Neural cell (in vitro differentiated cells): ENCODE measurements around the gene DCUN1D1.

Experiments used
- CTCF ChIP-seq: fragments of 450-650 bp; IDR thresholded peaks from 2 replicates; pipeline ENCODE4 v1.5.1; 2014; ENCODE audit warnings: antibody characterized with exemption, mild to moderate bottlenecking, moderate library complexity; ENCODE audit not compliant: poor library complexity, severe bottlenecking
- EP300 ChIP-seq: fragments of 450-650 bp; conservative IDR thresholded peaks from 2 replicates; pipeline ENCODE4 v1.6.1; 2014; ENCODE audit warnings: antibody characterized with exemption, mild to moderate bottlenecking, moderate library complexity; ENCODE audit not compliant: poor library complexity, severe bottlenecking
- EZH2 ChIP-seq: fragments of 200-600, 300-800 bp; shearing (Covaris generic), sonication (generic); IDR thresholded peaks from 2 replicates; pipeline ENCODE4 v1.6.1; 2014; ENCODE audit warnings: antibody characterized with exemption, low read length, borderline replicate concordance, mild to moderate bottlenecking; ENCODE audit not compliant: insufficient read depth, poor library complexity, severe bottlenecking
- MXI1 ChIP-seq: fragments of 450-650 bp; conservative IDR thresholded peaks from 2 replicates; pipeline ENCODE4 v1.6.1; 2014; ENCODE audit warnings: antibody characterized with exemption, mild to moderate bottlenecking; ENCODE audit not compliant: poor library complexity, severe bottlenecking
- POLR2AphosphoS5 ChIP-seq: IDR thresholded peaks from 2 replicates; pipeline ENCODE4 v1.6.1; 2012
- RAD21 ChIP-seq: fragments of 450-650 bp; conservative IDR thresholded peaks from 2 replicates; pipeline ENCODE4 v1.6.1; 2014; ENCODE audit warnings: antibody characterized with exemption, mild to moderate bottlenecking, moderate library complexity
- REST ChIP-seq: IDR thresholded peaks from 2 replicates; pipeline ENCODE4 v1.6.1; 2012; ENCODE audit warnings: borderline replicate concordance
- SMC3 ChIP-seq: fragments of 450-650 bp; conservative IDR thresholded peaks from 2 replicates; pipeline ENCODE4 v1.6.1; 2014; ENCODE audit warnings: antibody characterized with exemption, mild to moderate bottlenecking, moderate library complexity; ENCODE audit not compliant: poor library complexity
- TAF1 ChIP-seq: IDR thresholded peaks from 2 replicates; pipeline ENCODE4 v1.6.1; 2012; ENCODE audit warnings: low read depth

GRCh38 chr3:182957676-182958266 is 22.6 kb downstream of the DCUN1D1 start:
- TF ChIP-seq RAD21, result no peak
- no peak for TF ChIP-seq CTCF
- TF ChIP-seq EP300, result no peak
- TF ChIP-seq EZH2, result no peak
- no peak for TF ChIP-seq POLR2AphosphoS5
- TF ChIP-seq TAF1, result no peak
- TF ChIP-seq MXI1, result no peak
- no peak for TF ChIP-seq REST
- no peak for TF ChIP-seq SMC3
